Keratinocyte (primary cell): ENCODE measurements around the gene MAP1LC3B2. TPM values are rescaled to one million over a fixed set of nuclear protein-coding genes. Genes with fewer than 3 reads are reported as not detected.

Source experiments
- DNase-seq: peaks from one replicate; pipeline ENCODE4 v3.0.0-alpha.2; 2011; ENCODE audit warnings: low read depth, missing footprints, low spot score
- FAIRE-seq: peaks from 2 replicates; lab custom pipeline; 2011; peaks lifted over from hg19 to GRCh38; lab: Jason Lieb, UNC
- H2AFZ ChIP-seq: 2 replicates; pipeline ENCODE4 v1.6.0; 2012; ENCODE audit warnings: low read length, control low read depth, inconsistent platforms; ENCODE audit not compliant: control insufficient read depth
- H3K27ac ChIP-seq: 2 replicates; pipeline ENCODE4 v1.5.1; 2011; ENCODE audit warnings: low read length; ENCODE audit not compliant: control insufficient read depth, insufficient read depth
- H3K27me3 ChIP-seq: 3 replicates; pipeline ENCODE4 v1.6.0; 2011; ENCODE audit warnings: low read length; ENCODE audit not compliant: control insufficient read depth, insufficient read depth; ENCODE audit errors: extremely low read depth
- H3K36me3 ChIP-seq, 2 experiments: 2 replicates in 1 of 2; 3 replicates in 1 of 2; pipeline ENCODE4 v1.5.1; 2011; ENCODE audit warnings: low read length in 2 of 2, mild to moderate bottlenecking in 1 of 2; ENCODE audit not compliant: control insufficient read depth in 2 of 2, insufficient read depth in 2 of 2; ENCODE audit errors: extremely low read depth in 1 of 2
- H3K4me1 ChIP-seq: 3 replicates; pipeline ENCODE4 v1.5.1; 2011; ENCODE audit warnings: low read length; ENCODE audit not compliant: control insufficient read depth, insufficient read depth; ENCODE audit errors: extremely low read depth
- H3K4me2 ChIP-seq: 3 replicates; pipeline ENCODE4 v1.6.0; 2011; ENCODE audit warnings: low read depth, low read length; ENCODE audit not compliant: control insufficient read depth, insufficient read depth; ENCODE audit errors: extremely low read depth
- H3K4me3 ChIP-seq, 3 experiments: fragments of 200-600 bp in 1 of 3; sonication (generic) in 1 of 3; 2 replicates in 2 of 3; 3 replicates in 1 of 3; pipeline ENCODE4 v1.5.1; 2011 to 2016; ENCODE audit warnings: low read length in 3 of 3, mild to moderate bottlenecking in 3 of 3, control low read depth in 2 of 3, inconsistent platforms in 1 of 3, low read depth in 1 of 3, mixed read lengths in 1 of 3, mixed run types in 1 of 3, moderate library complexity in 1 of 3; ENCODE audit not compliant: control insufficient read depth in 2 of 3, insufficient read depth in 2 of 3; ENCODE audit errors: extremely low read depth in 1 of 3
- H3K79me2 ChIP-seq: 2 replicates; pipeline ENCODE4 v1.6.0; 2012; ENCODE audit warnings: low read length; ENCODE audit not compliant: control insufficient read depth, insufficient read depth
- H3K9ac ChIP-seq: 3 replicates; pipeline ENCODE4 v1.6.0; 2011; ENCODE audit warnings: low read length; ENCODE audit not compliant: control insufficient read depth, insufficient read depth; ENCODE audit errors: extremely low read depth
- H3K9me1 ChIP-seq: 3 replicates; pipeline ENCODE4 v1.6.0; 2011; ENCODE audit warnings: low read length; ENCODE audit not compliant: control insufficient read depth, insufficient read depth; ENCODE audit errors: extremely low read depth
- H3K9me3 ChIP-seq: 2 replicates; pipeline ENCODE4 v1.5.1; 2012; ENCODE audit warnings: low read depth, low read length; ENCODE audit not compliant: control insufficient read depth
- H4K20me1 ChIP-seq: 3 replicates; pipeline ENCODE4 v1.6.0; 2011; ENCODE audit warnings: low read length; ENCODE audit not compliant: control insufficient read depth, insufficient read depth; ENCODE audit errors: extremely low read depth
- CTCF ChIP-seq, 3 experiments: IDR thresholded peaks in 1 of 3; conservative IDR thresholded peaks in 1 of 3; optimal IDR thresholded peaks in 1 of 3; 2 replicates in 2 of 3; 3 replicates in 1 of 3; pipeline versions ENCODE3 to v1.5.1; 2011; ENCODE audit warnings: low read length in 3 of 3, mild to moderate bottlenecking in 3 of 3, moderate library complexity in 2 of 3, control low read depth in 1 of 3, inconsistent platforms in 1 of 3; ENCODE audit not compliant: insufficient read depth in 2 of 3; ENCODE audit errors: extremely low read depth in 1 of 3
- EZH2 ChIP-seq: IDR thresholded peaks from one replicate; pipeline ENCODE4 v1.6.1; 2012; ENCODE audit warnings: inconsistent platforms, mild to moderate bottlenecking, low read length, moderate library complexity
- dilution Hi-C: fragments of 300-500 bp; cut with MboI; formaldehyde crosslinking; loops from one replicate; pipeline ENCODE4 v1.7.0; 2020; ENCODE audit warnings: low sequenced_read_pairs; ENCODE audit not compliant: extremely low pct_ligation_motif_present
- polyA plus RNA-seq, 5 experiments: library from polyadenylated mRNA; depleted of rRNA in 3 of 5; stranded (reverse) in 3 of 5; stranded (forward) in 1 of 5; unstranded in 1 of 5; fragments of >200 nt; gene quantifications; 1 replicate in 1 of 5; 2 replicates in 3 of 5; 3 replicates in 1 of 5; pipeline versions ENCODE4 v1.2.1 to v1.2.3, GENCODE V29; 2011 to 2012; ENCODE audit warnings: missing spikeins in 2 of 5, low read depth in 1 of 5, low replicate concordance in 1 of 5

Gene MAP1LC3B2
- polyA plus RNA-seq, 1 donor (not counting 4 experiments of a cell fraction or from before 2014, with no cell fraction given) = 6.0 TPM

- Histone ChIP-seq H3K27me3 (no peaks in the 10 kb centered on the region), H3K9me1 (no peaks in the 10 kb centered on the region), H3K4me2 (peak overlapping the region; percentile 50), H3K79me2 (no peaks in the 10 kb centered on the region), H4K20me1 (no peaks in the 10 kb centered on the region), H3K9ac (no peak overlapping the region), H3K27ac (no peak overlapping the region), H3K4me3 (no peak overlapping the region), H3K9me3 (no peaks in the 10 kb centered on the region), H2AFZ (no peak overlapping the region), H3K36me3 (peaks cover 0 to 3% of the 10 kb centered on the region in 2 experiments), H3K4me1 (peaks cover 32% of the 10 kb centered on the region)
- FAIRE-seq = no peak
- dilution Hi-C loops = no loop called here
- DNase-seq = no peak
- TF ChIP-seq CTCF (optimal IDR thresholded peaks at IDR 0.05 in 1 of 3, IDR thresholded peaks at IDR 0.05 in 1 of 3, conservative IDR thresholded peaks at IDR 0.05 in 1 of 3; ENCODE audit: extremely low read depth in 1 of 3, insufficient read depth in 2 of 3, low read length in 3 of 3) (no peak), EZH2 (no peak)
Observed at GRCh38 chr12:116540622-116541152, 18.5 kb upstream of the MAP1LC3B2 start.

GRCh38 chr12:116541547-116542344 lies 17.4 kb upstream of the MAP1LC3B2 start:
- no peak for DNase-seq
- Histone ChIP-seq H3K9me1 (no peaks in the 10 kb centered on the region), H3K4me2 (no peak overlapping the region), H3K36me3 (no peaks in the 10 kb centered on the region), H4K20me1 (no peaks in the 10 kb centered on the region), H3K4me1 (peaks cover 32% of the 10 kb centered on the region), H3K9me3 (no peaks in the 10 kb centered on the region), H3K27ac (no peak overlapping the region), H3K4me3 (no peak overlapping the region), H2AFZ (no peak overlapping the region), H3K27me3 (no peaks in the 10 kb centered on the region), H3K79me2 (no peaks in the 10 kb centered on the region), H3K9ac (no peak overlapping the region)
- dilution Hi-C loops = no loop called here
- FAIRE-seq = no peak
- TF ChIP-seq CTCF (optimal IDR thresholded peaks at IDR 0.05 in 1 of 3, IDR thresholded peaks at IDR 0.05 in 1 of 3, conservative IDR thresholded peaks at IDR 0.05 in 1 of 3; ENCODE audit: extremely low read depth in 1 of 3, insufficient read depth in 2 of 3, low read length in 3 of 3) = no peak
- TF ChIP-seq EZH2 = no peak
